GM18519 (cell line): ENCODE measurements around the gene STYX.
"Not testable (repeated sequence)": the region's sequence is repeated elsewhere in the genome, so short reads cannot be mapped to it uniquely, and the experiment has no call there.

Source experiments
- ATAC-seq: cut with Tn5 transposase; IDR thresholded peaks from one replicate; pipeline ENCODE4 v1.9.1; 2021; ENCODE audit warnings: mild to moderate bottlenecking, moderate library complexity; ENCODE audit not compliant: unreplicated experiment, low FRiP score

The STYX gene

GRCh38 chr14:52723514-52724359 lies 6.2 kb upstream of the STYX start:
- ATAC-seq = no peak

DNA sequence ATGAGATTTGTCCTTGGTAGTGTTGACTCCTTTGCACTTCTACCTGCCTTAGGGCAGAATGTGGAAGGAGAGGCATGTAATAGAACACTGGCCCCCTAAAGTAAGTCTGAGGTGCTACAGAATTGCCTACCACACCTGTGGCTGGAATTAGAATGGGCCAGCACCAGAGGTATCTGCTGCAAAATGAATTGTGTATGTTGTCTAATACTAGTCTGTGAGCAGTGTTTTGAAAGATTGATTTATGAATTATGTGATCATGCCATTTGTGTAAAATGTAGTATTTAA lies 5.7 kb upstream of the STYX start:
- no peak for ATAC-seq

DNA sequence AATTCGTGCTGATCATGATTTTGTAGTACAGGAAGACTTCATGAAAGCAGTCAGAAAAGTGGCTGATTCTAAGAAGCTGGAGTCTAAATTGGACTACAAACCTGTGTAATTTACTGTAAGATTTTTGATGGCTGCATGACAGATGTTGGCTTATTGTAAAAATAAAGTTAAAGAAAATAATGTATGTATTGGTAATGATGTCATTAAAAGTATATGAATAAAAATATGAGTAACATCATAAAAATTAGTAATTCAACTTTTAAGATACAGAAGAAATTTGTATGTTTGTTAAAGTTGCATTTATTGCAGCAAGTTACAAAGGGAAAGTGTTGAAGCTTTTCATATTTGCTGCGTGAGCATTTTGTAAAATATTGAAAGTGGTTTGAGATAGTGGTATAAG lies 2.5 kb upstream of the STYX start:
- not testable (repeated sequence) for ATAC-seq

GRCh38 chr14:52729035-52729434 lies 931 bp upstream of the STYX start:
- ATAC-seq = not testable (repeated sequence)

- no peak for ATAC-seq
Observed at GRCh38 chr14:52729585-52729924, 411 bp upstream of the STYX start.

DNA sequence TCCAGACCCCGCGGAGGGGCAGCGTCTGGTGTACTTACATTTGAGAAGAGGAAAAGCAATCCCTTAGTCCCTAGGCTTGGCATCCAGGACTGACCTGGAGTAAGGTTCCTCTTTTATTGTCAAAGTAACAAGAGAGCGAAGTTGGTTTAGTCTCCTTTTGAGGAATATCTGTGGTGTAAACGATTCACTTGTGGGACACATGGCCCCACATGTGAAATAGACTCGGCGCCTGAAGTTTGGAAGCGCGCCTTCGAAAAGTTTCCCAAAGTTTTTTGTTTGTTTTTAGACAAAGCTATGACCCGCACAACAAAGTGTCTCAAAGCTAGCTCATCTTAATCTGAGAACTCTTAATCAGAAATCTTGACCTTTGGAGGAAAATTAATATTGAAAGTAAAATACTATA lies 744 bp downstream of the STYX start:
- ATAC-seq = no peak

DNA sequence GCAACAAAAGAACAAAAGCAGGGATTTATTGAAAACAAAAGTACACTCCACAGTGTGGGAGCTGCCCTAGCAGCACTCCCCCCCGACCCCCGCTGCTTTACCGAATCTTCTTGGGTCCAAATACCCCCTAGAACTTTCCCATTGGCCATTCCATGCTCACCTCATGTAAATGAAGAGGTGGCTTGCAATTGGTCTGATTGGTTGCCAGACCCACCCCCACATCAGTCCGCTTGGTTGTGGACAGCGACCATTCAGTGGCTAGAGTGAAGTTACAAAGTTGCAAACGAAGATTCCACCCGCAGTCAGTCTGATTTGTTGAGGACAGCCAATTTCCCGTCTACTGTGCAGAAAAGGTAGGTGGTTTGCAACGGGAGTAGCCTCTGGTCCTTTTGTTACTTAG lies 3.9 kb downstream of the STYX start:
- ATAC-seq = no peak

GRCh38 chr14:52735921-52736489 lies 6.0 kb downstream of the STYX start:
- no peak for ATAC-seq

DNA sequence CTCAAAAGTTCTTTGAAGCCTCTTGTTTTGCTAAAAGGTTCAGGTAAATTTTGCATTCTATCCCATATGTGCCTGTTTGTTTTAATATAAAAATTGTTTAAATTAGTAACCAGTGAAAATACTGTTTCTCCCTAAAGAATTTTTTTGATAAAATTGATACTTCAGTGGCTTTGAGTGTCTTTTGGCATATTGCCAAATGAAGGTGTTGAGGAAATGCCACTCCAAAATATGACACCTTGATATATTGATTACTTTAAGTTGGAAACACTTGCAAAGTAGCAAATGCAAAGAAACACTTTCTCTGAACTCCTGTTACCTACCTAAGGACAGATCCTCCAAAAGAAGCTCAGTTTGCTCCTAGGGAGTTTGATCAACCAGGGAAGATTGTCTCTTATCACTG lies 8.4 kb downstream of the STYX start:
- ATAC-seq = no peak

GRCh38 chr14:52740751-52741150 lies 10.8 kb downstream of the STYX start:
- ATAC-seq = no peak

DNA sequence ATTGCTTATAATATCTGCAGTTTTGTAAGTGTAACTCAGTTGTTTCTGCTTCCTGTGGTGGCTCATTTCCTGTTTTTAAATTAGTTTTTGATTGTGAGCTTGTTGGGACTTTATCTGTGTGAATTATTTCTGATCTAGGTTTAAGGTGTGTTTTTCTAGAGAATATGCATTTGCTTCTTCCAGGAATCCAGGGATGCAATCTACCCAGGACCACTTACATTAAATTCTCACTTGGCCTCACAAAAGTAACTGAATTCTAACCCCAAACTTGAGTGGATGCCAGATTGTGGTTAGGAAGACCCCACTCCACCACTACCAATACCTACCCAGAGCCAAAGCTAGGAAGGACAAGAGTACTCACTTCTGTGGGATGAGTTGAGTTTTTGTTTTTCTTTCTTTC lies 11.9 kb downstream of the STYX start:
- peak; percentile 28 for ATAC-seq

- no peak for ATAC-seq
Observed at GRCh38 chr14:52748647-52749292, 18.8 kb downstream of the STYX start.

DNA sequence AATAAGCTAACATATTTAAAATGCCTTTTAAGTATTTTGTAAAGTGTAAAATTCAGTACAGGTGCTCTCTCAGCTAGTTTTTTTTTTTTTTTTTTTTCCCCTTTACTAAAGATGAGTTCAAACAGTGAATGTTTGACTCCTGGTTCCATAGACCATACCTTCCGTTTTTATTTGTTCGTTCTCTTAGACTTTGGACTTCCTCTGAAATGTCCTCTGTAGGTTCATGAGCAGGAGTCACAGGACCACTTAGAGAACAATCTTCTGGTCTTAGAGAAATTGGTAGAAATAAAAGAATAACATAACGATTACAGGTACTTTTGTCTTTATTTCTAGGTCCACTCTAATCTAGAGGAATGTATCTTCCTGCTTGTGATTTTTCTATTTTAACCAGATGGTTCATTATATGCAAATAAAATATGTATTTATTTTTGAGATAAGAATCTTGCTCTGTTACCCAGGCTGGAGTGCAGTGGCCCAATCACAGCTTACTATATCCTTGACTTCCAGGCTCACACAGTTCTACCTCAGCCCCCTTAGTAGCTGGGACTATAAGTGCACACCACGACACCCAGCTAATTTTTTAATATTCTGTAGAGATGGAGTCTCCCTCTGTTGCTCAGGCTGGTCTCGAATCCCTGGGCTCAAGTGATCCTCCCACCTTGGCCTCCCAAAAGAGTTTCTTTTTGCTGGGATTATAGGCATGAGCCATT lies 25.8 kb downstream of the STYX start:
- ATAC-seq = no peak

- no peak for ATAC-seq
Observed at GRCh38 chr14:52759145-52759544, 29.2 kb downstream of the STYX start.

DNA sequence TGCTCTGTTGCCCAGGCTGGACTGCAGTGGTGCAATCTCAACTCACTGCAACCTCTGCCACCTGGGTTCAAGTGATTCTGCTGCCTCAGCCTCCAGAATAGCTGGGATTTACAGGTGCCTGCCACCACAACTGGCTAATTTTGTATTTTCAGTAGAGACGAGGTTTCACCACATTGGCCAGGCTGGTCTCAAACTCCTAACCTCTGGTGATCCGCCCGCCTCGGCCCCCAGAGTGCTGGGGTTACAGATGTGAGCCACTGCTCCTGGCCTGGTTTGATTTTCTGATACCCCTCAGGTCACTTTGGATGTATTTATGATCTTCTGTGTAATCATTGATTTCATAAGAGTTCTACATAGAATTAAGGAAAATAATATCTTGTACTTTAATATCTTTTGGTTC lies 33.0 kb downstream of the STYX start:
- not testable (repeated sequence) for ATAC-seq

- ATAC-seq = no peak
Observed at GRCh38 chr14:52767058-52767833, 37.3 kb downstream of the STYX start.

- no peak for ATAC-seq
Observed at GRCh38 chr14:52769887-52770286, 39.9 kb downstream of the STYX start.

DNA sequence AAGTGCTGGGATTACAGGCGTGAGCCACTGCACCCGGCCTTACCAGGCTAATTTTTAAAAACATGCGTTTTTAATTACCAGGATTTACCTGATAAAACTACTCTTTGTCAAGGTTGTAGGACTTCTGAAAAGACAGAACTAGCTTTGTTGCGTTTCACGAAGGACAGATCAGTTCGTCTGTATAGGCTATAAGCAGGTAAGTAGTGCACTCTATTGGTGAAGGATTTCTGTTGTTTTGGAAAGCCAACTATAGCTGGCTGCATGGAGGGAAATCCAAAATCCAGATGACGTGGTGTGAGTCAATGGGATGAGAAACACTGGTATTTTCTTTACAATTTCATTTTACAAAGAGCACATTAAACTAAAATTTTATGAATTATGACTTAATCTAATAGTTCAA lies 46.9 kb downstream of the STYX start:
- ATAC-seq = no peak

DNA sequence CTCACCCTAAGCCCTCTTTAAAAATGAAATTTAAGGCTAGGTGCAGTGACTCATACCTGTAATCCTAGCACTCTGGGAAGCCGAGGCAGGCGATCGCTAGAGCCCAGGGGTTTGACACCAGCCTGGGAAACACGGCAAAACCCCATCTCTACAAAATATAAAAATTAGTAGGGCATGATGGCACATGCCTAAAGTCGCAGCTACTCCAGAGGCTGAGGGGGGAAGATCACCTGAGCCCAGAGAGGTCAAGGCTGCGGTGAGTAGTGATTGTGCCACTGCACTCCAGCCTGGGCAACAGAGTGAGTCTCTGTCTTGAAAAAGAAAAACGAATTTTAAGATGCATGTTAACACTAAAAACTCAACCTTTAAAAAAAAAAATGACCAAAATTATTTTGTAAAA lies 48.7 kb downstream of the STYX start:
- no peak for ATAC-seq

GRCh38 chr14:52780893-52781292 lies 50.9 kb downstream of the STYX start:
- ATAC-seq = no peak

GRCh38 chr14:52781629-52782028 lies 51.7 kb downstream of the STYX start:
- no peak for ATAC-seq
